Breast epithelium (tissue), 4 donors: ENCODE measurements around the gene NOD1. TPM values are rescaled to one million over a fixed set of nuclear protein-coding genes. Genes with fewer than 3 reads are reported as not detected.
"Not testable (repeated sequence)": the region's sequence is repeated elsewhere in the genome, so short reads cannot be mapped to it uniquely, and the experiment has no call there.

Experiments
- DNase-seq, 2 donors: peaks; one replicate each; pipeline ENCODE4 v3.0.0-alpha.2; 2019; ENCODE audit warnings: low spot score in 2 of 2
- H3K27ac ChIP-seq, 2 donors: fragments of 200-600 bp; sonication (generic) in 1 of 2; one replicate each; pipeline ENCODE4 v1.5.1; 2016 to 2019; ENCODE audit warnings: mild to moderate bottlenecking in 1 of 2
- H3K27me3 ChIP-seq, 2 donors: fragments of 200-600 bp; sonication (generic) in 1 of 2; one replicate each; pipeline versions ENCODE4 v1.5.1 to v1.6.0; 2017 to 2019; ENCODE audit warnings: control low read depth in 1 of 2, mild to moderate bottlenecking in 1 of 2
- H3K36me3 ChIP-seq: fragments of 200-600 bp; one replicate; pipeline ENCODE4 v1.5.1; 2019
- H3K4me1 ChIP-seq, 2 donors: fragments of 200-600 bp; sonication (generic); one replicate each; pipeline ENCODE4 v1.5.1; 2016 to 2019; ENCODE audit warnings: control low read depth in 1 of 2
- H3K4me3 ChIP-seq, 3 donors: fragments of 200-600 bp; sonication (generic); 1 replicate in 2 of 3; 2 replicates in 1 of 3; pipeline ENCODE4 v1.5.1; 2016 to 2019; ENCODE audit warnings: mild to moderate bottlenecking in 3 of 3, moderate library complexity in 2 of 3
- H3K9me3 ChIP-seq, 2 donors: fragments of 200-600 bp; sonication (generic) in 1 of 2; one replicate each; pipeline ENCODE4 v1.5.1; 2016 to 2019; ENCODE audit warnings: control low read depth in 1 of 2
- CTCF ChIP-seq, 3 donors: fragments of 450-650 bp; IDR thresholded peaks; one replicate each; pipeline ENCODE4 v1.5.1; 2016 to 2017; ENCODE audit warnings: antibody characterized with exemption in 3 of 3, mild to moderate bottlenecking in 3 of 3, moderate library complexity in 3 of 3
- POLR2A ChIP-seq: fragments of 450-650 bp; IDR thresholded peaks from one replicate; pipeline ENCODE4 v1.6.1; 2016; ENCODE audit warnings: antibody characterized with exemption, mild to moderate bottlenecking, moderate library complexity
- POLR2AphosphoS5 ChIP-seq, 3 donors: sonication (generic); formaldehyde crosslinking; IDR thresholded peaks; one replicate each; pipeline ENCODE4 v1.6.1; 2017; ENCODE audit warnings: antibody characterized with exemption in 3 of 3
- intact Hi-C: fragments of 100-400 bp; cut with DNase I; formaldehyde crosslinking; loops from one replicate; pipeline ENCODE4 v1.15.1; 2023; ENCODE audit warnings: low total_unique reads
- total RNA-seq, 3 donors: library from RNA; depleted of rRNA; stranded (reverse); fragments of >200 nt; gene quantifications; one replicate each; pipeline ENCODE4 v1.1.0, GENCODE V29; 2016

The NOD1 gene
- total RNA-seq, 3 donors from 2014 or later, result 11.2 to 34.4 (median 21.4) TPM

- intact Hi-C loops, result no loop called here
Observed at GRCh38 chr7:30510124-30511075, 31.8 kb upstream of the NOD1 start.

GRCh38 chr7:30509171-30509857 lies 30.7 kb upstream of the NOD1 start:
- Histone ChIP-seq H3K27ac (peak overlapping the region; percentile 68 to 71), H3K4me3 (peak overlapping the region in 2 of 3 donors; percentile 2 to 16)
- H3K36me3 ChIP-seq, H3K4me1 ChIP-seq, intact Hi-C loops, H3K27me3 ChIP-seq, DNase-seq, H3K9me3 ChIP-seq: not testable (repeated sequence)

More at GRCh38 chr7:30510124-30511075, 31.8 kb upstream of the NOD1 start:
- H3K36me3 ChIP-seq, result no peaks in the 10 kb centered on the region
- no peak for DNase-seq
- H3K9me3 ChIP-seq, result no peaks in the 10 kb centered on the region
- H3K4me1 ChIP-seq, result peaks cover 3 to 4% of the 10 kb centered on the region in 2 donors
- H3K4me3 ChIP-seq, result no peak overlapping the region
- H3K27me3 ChIP-seq, result no peaks in the 10 kb centered on the region
- peak overlapping the region; percentile 28 to 71 for H3K27ac ChIP-seq
- no peak for TF ChIP-seq POLR2AphosphoS5 (IDR thresholded peaks at IDR 0.05)
- TF ChIP-seq POLR2A, result no peak
- TF ChIP-seq CTCF (IDR thresholded peaks at IDR 0.05), result peak; percentile 74 to 89 (median 80)

GRCh38 chr7:30507346-30507900 lies 28.8 kb upstream of the NOD1 start:
- H3K9me3 ChIP-seq, DNase-seq, H3K27ac ChIP-seq, intact Hi-C loops, H3K27me3 ChIP-seq, H3K36me3 ChIP-seq, H3K4me3 ChIP-seq: not testable (repeated sequence)
- peaks cover 7 to 15% of the 10 kb centered on the region in 2 donors for H3K4me1 ChIP-seq

GRCh38 chr7:30505174-30505697 lies 26.7 kb upstream of the NOD1 start:
- TF ChIP-seq POLR2A (no peak), POLR2AphosphoS5 (IDR thresholded peaks at IDR 0.05) (no peak), CTCF (IDR thresholded peaks at IDR 0.05) (no peak)
- DNase-seq, result no peak

GRCh38 chr7:30504301-30505173 lies 26.0 kb upstream of the NOD1 start, which contains the start of gene GGCT:
GGCT (minus strand) TSS chr7:30504829; CDS start chr7:30504709, 120 bp downstream.
- TF ChIP-seq POLR2A (peak; percentile 91), CTCF (IDR thresholded peaks at IDR 0.05) (peak in 1 of 3 donors; percentile 17), POLR2AphosphoS5 (IDR thresholded peaks at IDR 0.05) (peak; percentile 73 to 94 (median 79))
- DNase-seq, result peak; percentile 99
- no peaks in the 10 kb centered on the region for H3K27me3 ChIP-seq
- peak within 1 kb of the TSS; percentile 94 to 96 for H3K27ac ChIP-seq
- H3K9me3 ChIP-seq, result no peaks in the 10 kb centered on the region
- intact Hi-C loops, result no loop called here
- no peaks in the 10 kb centered on the region for H3K36me3 ChIP-seq
- peak within 1 kb of the TSS; percentile 74 to 95 (median 89) for H3K4me3 ChIP-seq
- peaks cover 5 to 11% of the 10 kb centered on the region in 2 donors for H3K4me1 ChIP-seq

More at GRCh38 chr7:30505174-30505697, 26.7 kb upstream of the NOD1 start:
- Histone ChIP-seq H3K27me3 (no peaks in the 10 kb centered on the region), H3K4me3 (peak overlapping the region; percentile 74 to 95 (median 89)), H3K36me3 (no peaks in the 10 kb centered on the region), H3K9me3 (no peaks in the 10 kb centered on the region), H3K27ac (peak overlapping the region; percentile 94 to 96), H3K4me1 (peaks cover 7 to 13% of the 10 kb centered on the region in 2 donors)
- intact Hi-C loops, result no loop called here
